ENCODE measurements around the gene OLFM3.

DNA sequence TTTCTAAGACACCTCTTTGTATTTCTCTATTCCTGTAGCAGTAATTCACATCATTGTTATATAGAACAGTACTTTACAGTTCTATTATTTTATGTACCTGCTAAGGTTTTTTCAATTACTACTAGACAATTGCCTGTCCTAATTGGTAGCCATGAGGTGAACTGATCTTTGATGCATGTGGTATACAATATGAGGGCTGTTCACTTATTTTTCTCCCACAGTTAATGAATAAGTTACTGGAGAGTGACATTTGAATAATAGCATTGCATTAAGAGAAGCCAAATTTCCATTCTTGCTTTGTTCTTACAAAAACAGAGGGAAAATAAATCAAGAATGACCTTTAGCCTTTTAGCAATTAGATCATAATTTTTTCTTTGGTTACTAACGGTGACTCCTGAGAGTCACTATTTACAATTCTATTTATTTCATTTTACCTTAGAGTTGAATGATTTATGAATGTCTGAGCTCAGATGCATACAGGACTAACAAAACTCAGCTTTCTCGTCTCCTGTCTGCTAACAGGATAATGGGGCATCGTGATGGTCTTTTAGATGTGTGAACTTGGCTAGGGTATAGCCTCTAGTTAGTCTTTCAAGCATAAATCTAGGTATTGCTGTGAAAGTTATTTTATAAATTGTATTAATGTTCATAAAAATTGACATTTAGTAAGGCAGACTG, 54.1 kb downstream of the OLFM3 start:
- TF ChIP-seq, protein P1, sequence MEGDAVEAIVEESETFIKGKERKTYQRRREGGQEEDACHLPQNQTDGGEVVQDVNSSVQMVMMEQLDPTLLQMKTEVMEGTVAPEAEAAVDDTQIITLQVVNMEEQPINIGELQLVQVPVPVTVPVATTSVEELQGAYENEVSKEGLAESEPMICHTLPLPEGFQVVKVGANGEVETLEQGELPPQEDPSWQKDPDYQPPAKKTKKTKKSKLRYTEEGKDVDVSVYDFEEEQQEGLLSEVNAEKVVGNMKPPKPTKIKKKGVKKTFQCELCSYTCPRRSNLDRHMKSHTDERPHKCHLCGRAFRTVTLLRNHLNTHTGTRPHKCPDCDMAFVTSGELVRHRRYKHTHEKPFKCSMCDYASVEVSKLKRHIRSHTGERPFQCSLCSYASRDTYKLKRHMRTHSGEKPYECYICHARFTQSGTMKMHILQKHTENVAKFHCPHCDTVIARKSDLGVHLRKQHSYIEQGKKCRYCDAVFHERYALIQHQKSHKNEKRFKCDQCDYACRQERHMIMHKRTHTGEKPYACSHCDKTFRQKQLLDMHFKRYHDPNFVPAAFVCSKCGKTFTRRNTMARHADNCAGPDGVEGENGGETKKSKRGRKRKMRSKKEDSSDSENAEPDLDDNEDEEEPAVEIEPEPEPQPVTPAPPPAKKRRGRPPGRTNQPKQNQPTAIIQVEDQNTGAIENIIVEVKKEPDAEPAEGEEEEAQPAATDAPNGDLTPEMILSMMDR (IDR thresholded peaks at IDR 0.05) = no peak
- TF ChIP-seq POLR2A (IDR thresholded peaks at IDR 0.05) = no peak

Data from esophagus squamous epithelium (tissue), 4 donors.